ENCODE data around the gene FEV. TPM values are rescaled to one million over a fixed set of nuclear protein-coding genes. Genes with fewer than 3 reads are reported as not detected.
"Not testable (repeated sequence)": the region's sequence is repeated elsewhere in the genome, so short reads cannot be mapped to it uniquely, and the experiment has no call there.

Gene FEV
- total RNA-seq, 1 experiment from 2014 or later: not detected

GRCh38 chr2:218957671-218958070 is 27.3 kb downstream of the FEV start:
- no peak for DNase-seq (ENCODE audit: low spot score)
- in situ Hi-C loops (cut with HindIII; ENCODE audit: low sequenced_read_pairs): no loop called here

- no peak for DNase-seq (ENCODE audit: low spot score)
- in situ Hi-C loops (cut with HindIII; ENCODE audit: low sequenced_read_pairs): no loop called here
Observed at GRCh38 chr2:218956039-218956438, 28.9 kb downstream of the FEV start.

GRCh38 chr2:218954541-218955300 is 30.3 kb downstream of the FEV start:
- in situ Hi-C loops (cut with HindIII; ENCODE audit: low sequenced_read_pairs): no loop called here
- no peak for DNase-seq (ENCODE audit: low spot score)

DNA sequence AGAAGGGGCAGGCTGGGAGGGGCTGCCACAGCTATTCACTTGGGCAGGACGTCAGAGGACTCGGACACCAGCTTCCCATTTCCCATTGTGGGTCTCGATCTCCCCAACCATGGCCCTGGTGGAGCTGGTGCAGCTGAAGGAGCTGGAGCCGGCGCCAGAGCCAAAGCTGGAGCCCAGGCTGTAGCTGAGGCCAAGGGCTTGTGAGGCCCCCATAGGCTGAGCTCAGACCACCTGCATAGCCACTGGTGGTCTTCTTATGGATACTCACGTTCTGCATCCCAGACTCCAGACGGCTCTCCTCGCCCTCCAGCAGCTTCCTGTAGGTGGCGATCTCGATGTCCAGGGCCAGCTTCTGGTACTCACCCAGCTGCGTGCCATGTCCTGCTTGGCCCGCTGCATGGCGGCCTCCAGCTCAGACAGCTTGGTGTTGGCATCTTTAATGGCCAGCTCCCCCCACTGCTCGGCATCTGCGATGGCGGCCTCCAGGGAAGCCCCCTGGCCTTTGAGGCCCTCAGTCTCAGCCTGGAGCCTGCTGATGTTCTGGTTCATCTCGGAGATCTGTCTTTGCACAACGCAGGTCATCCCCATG is 31.5 kb downstream of the FEV start:
- no peak for DNase-seq (ENCODE audit: low spot score)
- in situ Hi-C loops (cut with HindIII; ENCODE audit: low sequenced_read_pairs): no loop called here

DNA sequence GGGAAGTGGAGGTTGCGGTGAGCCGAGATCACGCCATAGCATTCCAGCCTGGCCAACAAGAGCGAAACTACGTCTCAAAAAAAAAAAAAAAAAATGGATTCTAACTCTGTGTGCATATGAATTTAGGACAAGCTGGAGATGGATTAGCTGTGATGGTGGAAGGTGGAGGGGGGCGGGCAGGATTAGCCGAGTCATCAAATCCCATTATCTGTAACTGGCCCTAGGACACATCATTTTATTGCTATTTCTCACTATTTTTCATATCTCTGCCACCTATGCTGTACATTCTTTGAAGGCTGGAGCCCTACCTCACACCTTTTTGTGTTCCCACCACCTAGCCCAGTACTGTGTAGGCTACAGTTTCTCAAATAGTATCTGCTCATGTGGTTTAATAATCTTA is 32.8 kb downstream of the FEV start:
- in situ Hi-C loops (cut with HindIII; ENCODE audit: low sequenced_read_pairs): no loop called here
- DNase-seq (ENCODE audit: low spot score): no peak

DNA sequence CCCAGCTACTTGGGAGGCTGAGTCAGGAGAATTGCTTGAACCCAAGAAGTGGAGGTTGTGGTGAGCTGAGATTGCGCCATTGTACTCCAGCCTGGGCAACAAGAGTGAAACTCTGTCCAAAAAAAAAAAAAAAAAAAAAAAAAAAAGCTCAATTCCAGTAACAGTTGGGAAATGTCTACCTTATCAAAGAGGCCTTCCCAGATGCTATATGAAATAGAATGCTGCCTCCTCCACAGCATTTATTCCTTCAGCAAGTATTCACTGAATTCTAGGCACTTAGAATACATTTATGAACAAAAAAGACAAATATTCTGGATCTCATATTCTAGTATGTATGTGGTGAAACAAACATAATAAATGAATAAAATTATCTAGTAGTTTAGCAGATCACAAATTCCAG is 38.4 kb downstream of the FEV start:
- no peak for DNase-seq (ENCODE audit: low spot score)
- in situ Hi-C loops (cut with HindIII; ENCODE audit: low sequenced_read_pairs): no loop called here

DNA sequence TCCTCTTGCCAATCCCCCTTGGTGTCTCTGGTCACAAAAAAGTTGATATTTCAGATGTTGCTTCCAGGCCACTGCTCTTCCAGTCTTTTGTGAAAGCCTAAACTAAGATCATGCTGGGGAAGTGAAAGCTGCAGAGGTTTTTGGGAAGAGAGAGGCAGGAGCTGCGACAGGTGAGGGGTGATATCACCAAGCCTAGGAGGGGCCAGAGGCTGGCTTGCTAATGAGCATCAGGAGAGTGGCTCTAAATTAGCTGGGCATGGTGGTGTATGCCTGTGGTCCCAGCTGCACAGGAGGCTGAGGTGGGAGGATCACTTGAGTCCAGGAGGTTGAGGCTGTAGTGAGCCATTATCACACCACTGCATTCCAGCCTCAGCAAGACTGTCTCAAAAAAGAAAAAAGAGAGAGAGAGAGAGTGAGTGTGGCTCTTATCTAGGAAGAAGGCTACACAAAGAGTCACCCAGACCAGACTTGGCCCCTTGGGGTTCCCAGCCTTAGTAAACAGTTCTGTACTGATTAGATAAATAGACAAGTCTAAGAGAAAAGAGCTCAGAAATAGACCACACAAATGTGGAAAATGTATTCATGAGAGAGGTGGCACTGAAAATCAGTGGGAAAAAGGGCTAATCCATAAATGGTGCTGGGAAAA is 40.1 kb downstream of the FEV start:
- in situ Hi-C loops (cut with HindIII; ENCODE audit: low sequenced_read_pairs): no loop called here
- no peak for DNase-seq (ENCODE audit: low spot score)

DNA sequence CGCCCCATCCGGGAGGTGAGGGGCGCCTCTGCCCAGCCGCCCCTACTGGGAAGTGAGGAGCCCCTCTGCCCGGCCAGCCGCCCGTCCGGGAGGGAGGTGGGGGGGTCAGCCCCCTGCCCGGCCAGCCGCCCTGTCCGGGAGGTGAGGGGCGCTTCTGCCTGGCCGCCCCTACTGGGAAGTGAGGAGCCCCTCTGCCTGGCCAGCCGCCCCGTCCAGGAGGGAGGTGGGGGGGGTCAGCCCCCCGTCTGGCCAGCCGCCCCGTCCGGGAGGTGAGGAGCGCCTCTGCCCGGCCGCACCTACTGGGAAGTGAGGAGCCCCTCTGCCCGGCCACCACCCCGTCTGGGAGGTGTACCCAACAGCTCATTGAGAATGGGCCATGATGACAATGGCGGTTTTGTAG is 53.2 kb downstream of the FEV start:
- DNase-seq (ENCODE audit: low spot score); in situ Hi-C loops (cut with HindIII; ENCODE audit: low sequenced_read_pairs): not testable (repeated sequence)

Other genes starting within 250 kb of the FEV start
- gene CYP27A1, start 203.0 kb downstream of the FEV start, total RNA-seq (2014; rRNA removed; shearing (Covaris generic)): not detected in 2 replicates
- gene PRKAG3, start 153.4 kb downstream of the FEV start, total RNA-seq (2014; rRNA removed; shearing (Covaris generic)): not detected in 2 replicates
- gene WNT6, start 125.4 kb downstream of the FEV start, total RNA-seq (2014; rRNA removed; shearing (Covaris generic)): 0.14 TPM in 1 of 2 replicates, not detected in the other
- gene WNT10A, start 104.3 kb downstream of the FEV start, total RNA-seq (2014; rRNA removed; shearing (Covaris generic)): 0.12 and 1.4 TPM in 2 replicates
- gene CDK5R2, start 25.5 kb downstream of the FEV start, total RNA-seq (2014; rRNA removed; shearing (Covaris generic)): 0.51 and 2.2 TPM in 2 replicates
- gene CRYBA2, start 8.2 kb upstream of the FEV start, total RNA-seq (2014; rRNA removed; shearing (Covaris generic)): not detected in 2 replicates
- gene CFAP65, start 56.3 kb upstream of the FEV start, total RNA-seq (2014; rRNA removed; shearing (Covaris generic)): not detected in 2 replicates
- not detected in 2 replicates for gene IHH, start 75.7 kb upstream of the FEV start, total RNA-seq (2014; rRNA removed; shearing (Covaris generic))
- gene NHEJ1, start 175.6 kb upstream of the FEV start, total RNA-seq (2014; rRNA removed; shearing (Covaris generic)): 31.7 TPM in 2 replicates
- gene SLC23A3, start 184.8 kb upstream of the FEV start, total RNA-seq (2014; rRNA removed; shearing (Covaris generic)): not detected in 2 replicates
- gene CNPPD1, start 191.7 kb upstream of the FEV start, total RNA-seq (2014; rRNA removed; shearing (Covaris generic)): 34.7 and 39.0 TPM in 2 replicates
- 55.4 and 64.6 TPM in 2 replicates for gene RETREG2, start 193.1 kb upstream of the FEV start, total RNA-seq (2014; rRNA removed; shearing (Covaris generic))
- 24.8 and 26.9 TPM in 2 replicates for gene ZFAND2B, start 221.6 kb upstream of the FEV start, total RNA-seq (2014; rRNA removed; shearing (Covaris generic))
- 14.1 and 21.5 TPM in 2 replicates for gene ABCB6, start 233.8 kb upstream of the FEV start, total RNA-seq (2014; rRNA removed; shearing (Covaris generic))
- gene ATG9A, start 244.5 kb upstream of the FEV start, total RNA-seq (2014; rRNA removed; shearing (Covaris generic)): 24.6 and 26.6 TPM in 2 replicates
- gene ANKZF1, start 244.6 kb upstream of the FEV start, total RNA-seq (2014; rRNA removed; shearing (Covaris generic)): 14.2 and 17.5 TPM in 2 replicates